GM19240 (cell line): ENCODE results near the gene CDX1.

Experiments used
- DNase-seq: peaks from one replicate; pipeline ENCODE4 v3.0.0; 2011; ENCODE audit warnings: low spot score; ENCODE audit not compliant: insufficient read length

Gene CDX1

DNA sequence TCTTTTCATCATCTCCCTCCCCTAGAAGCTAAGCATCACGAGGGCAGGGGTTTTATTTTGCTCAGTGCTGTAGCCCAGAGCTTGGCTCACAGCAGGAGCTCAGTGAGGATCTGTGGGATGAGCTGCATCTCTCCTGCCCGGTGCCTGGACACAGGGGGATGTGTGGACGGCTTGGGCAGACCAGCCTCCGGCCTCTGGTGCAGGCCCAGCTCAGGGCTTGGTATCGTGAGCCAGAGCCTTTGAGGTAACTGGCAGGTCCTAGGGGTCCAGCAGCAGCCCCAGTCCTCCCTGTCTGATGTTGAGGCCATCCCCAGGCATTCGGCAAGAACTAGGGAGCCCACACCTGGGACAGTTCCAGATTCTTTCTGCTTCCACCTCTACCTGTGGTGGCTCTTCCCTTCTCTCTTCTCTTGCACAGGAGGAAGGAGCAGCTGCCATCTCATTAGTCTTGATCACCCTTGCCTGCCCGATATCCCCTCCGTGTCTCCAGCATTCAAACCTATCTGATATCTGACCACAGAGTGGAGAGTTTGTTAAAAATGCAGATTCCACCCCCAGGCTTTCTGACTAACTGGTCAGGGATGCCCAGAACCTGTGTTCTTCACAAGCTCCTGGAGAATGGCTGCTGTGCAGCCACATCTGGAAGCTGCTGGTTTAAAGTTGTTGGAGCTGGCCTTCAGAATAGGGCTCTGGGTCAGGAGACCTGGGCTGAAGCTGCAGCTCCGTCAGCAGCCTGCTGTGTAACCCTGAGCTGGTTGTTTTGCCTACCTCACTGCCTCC, 15.4 kb downstream of the CDX1 start:
- DNase-seq = no peak

DNA sequence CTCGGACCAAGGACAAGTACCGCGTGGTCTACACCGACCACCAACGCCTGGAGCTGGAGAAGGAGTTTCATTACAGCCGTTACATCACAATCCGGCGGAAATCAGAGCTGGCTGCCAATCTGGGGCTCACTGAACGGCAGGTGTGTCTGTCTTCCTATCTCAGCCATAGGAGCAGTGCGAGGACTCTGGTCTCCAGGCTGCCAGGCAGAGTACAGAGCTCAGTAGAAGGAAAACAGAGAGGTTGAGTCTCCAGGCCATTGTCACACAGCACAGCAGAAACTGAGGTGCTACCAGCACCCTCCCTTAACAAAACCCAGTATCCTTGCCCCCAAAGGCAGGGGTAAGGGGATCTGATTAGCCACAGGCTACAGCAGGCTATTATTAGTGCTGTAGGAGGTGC, 16.2 kb downstream of the CDX1 start:
- DNase-seq = no peak

- no peak for DNase-seq
These were observed 16.9 kb downstream of the CDX1 start for GRCh38 chr5:150183436-150183835.

- DNase-seq = no peak
These were observed 17.4 kb downstream of the CDX1 start for GRCh38 chr5:150184006-150184405.

- DNase-seq = no peak
These were observed 18.7 kb downstream of the CDX1 start for GRCh38 chr5:150184990-150185912.

DNA sequence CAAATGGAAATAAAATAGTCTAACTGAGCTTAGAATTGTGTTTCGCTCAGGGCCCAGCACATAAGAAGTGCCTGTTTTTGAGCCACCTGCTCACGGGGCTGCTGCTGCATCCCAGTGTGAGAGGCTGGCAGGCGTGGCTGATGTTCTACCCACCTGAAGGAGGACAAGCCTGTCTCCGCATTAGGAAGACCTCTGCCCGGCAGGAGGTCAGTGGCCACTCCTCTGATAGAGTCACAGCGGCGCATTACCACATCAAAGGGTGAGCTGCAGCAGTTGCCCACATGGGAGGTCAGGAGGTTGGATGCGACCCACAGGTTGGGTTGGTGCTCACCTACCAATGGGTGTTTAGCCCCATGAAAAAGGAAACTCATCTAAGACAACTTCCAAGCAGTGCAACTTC, 19.6 kb downstream of the CDX1 start:
- DNase-seq = no peak

- DNase-seq = no peak
These were observed 20.3 kb downstream of the CDX1 start for GRCh38 chr5:150186897-150187296.

GRCh38 chr5:150188146-150188842, 21.7 kb downstream of the CDX1 start:
- DNase-seq = no peak

GRCh38 chr5:150189326-150189725, 22.7 kb downstream of the CDX1 start:
- no peak for DNase-seq

DNA sequence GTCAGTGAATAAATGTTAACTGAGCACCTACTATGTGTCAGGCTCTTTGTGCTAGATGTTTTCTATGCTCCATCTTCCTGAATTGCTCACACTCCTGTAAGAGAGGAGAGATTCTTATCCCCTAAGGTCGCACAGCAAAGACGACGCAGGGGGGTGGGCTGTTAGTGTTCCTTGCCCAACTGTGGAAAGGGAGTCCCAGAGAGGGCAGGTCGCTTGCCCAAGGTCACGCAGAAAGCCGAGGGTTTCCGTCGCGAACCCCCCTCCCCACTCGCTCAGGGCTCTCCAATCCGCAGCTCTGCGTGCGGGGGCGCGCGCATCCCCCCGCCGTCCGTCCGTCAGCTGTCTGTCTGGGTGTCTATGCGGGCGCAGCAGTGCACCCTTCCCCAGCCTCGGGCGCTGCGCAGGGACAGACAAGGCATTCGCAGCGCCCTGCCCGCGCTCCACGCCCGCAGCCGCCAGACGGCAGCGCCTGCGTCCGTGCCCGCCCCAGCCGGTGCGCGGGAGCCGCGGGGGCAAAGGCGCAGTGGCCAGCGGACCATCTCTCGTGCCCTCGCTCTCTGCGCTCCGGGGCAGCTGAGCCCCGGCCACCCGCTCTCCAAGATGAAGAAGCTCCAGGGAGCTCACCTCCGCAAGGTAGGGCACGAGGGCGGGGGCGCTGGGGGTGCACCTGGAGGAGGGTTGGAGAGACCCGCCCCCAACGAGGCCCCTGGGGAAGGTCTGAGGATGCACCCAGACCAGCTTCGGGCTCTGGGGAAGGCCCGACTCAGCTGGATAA, 23.3 kb downstream of the CDX1 start, which contains the start of gene SLC6A7:
Gene SLC6A7, plus strand, starts transcription at position 335 of the 775 bp plus-strand sequence. Its CDS starts 266 bp downstream, at position 601.
- DNase-seq = no peak

- DNase-seq = no peak
These were observed 24.0 kb downstream of the CDX1 start for GRCh38 chr5:150190503-150190979.

DNA sequence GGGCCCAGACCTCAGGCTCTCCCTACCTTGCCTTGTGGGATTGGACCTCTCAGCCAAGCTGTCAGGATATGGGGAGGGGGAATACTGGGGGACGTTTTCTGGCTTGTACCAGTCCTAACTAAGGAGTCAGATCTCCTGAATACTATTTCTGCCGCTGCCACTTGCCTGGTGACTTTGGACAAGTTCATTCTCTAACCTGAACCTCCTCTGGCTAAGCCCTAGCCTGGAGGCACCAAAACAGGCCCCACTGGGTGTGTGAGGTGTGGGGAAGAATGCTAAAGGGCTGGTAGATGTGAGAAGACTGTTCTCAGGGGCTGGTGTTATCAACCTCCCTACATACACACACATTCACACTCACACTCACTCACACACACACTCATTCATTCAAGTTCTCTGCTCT, 24.4 kb downstream of the CDX1 start:
- no peak for DNase-seq

DNA sequence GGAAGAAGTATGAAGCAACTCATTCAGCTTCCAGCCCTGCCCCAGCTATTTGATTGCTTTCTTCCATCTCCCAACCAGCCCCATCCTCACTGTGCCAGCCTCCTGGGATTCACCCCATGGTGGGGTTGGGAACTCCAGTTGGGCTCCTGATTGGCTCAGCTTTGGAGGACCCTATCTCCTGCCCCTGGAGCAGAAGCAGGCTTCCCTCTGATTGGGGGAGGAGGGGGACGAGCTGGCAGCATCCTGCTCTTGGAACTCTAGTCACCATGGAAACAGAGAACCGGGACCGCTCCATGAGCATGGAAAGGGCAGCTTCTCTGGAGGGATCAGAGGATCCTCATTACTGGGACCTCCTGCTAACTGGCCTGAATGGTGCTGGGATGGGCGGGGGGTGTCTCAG, 25.9 kb downstream of the CDX1 start:
- no peak for DNase-seq

DNA sequence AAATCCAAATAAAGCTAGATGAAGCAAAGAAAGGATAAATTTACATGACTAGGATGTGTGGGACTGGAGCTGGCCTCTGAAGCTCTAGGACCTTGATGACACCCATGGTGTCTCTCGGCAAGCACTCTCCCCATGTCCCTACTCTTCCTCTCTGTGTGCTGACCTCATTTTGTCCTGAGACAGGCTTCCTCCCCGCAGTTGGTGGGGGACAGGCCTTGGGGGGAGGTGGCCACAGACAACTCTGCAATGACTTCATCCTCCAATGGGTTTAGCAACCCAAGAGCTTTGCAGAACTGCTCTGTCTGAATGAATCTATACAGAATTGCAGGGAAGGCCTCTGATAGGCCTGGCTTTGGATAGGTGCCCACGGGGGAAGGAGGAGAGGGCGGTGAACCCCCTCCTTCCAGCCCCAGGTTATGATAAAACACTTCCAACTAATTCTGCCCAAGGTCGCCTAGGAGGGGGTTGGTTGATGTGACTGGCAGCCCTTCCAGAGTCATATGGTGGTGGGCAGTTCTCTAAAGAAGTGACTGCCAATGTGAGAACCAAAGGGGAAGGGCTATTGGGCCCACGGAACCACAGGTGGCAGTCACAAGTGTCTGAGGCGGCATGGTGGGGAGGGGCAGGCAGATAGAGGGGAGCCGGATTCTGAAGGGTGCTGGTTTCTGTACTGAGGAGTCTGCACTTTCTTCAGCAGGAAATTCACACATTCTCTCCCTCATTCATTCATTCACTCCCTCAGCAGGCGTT, 29.3 kb downstream of the CDX1 start:
- no peak for DNase-seq

DNA sequence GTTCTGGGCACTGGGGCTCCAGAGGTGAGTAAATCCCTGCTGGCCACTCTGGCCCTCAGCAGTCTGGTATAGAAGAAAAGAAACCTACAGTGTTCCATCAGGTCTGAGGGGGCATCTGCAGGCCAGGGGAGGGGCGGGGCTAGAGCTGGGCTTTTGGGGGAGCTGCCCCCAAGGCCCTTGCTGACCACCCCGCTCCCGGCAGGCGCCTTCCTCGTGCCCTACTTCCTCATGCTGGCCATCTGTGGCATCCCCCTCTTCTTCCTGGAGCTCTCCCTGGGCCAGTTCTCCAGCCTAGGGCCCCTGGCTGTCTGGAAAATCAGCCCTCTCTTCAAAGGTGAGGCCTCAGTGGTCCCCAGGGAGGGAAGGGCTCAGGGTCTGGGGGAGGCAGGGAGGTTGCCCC, 29.9 kb downstream of the CDX1 start:
- DNase-seq = no peak

- DNase-seq = no peak
These were observed 30.4 kb downstream of the CDX1 start for GRCh38 chr5:150196986-150197385.

GRCh38 chr5:150197476-150197875, 30.9 kb downstream of the CDX1 start:
- no peak for DNase-seq

DNA sequence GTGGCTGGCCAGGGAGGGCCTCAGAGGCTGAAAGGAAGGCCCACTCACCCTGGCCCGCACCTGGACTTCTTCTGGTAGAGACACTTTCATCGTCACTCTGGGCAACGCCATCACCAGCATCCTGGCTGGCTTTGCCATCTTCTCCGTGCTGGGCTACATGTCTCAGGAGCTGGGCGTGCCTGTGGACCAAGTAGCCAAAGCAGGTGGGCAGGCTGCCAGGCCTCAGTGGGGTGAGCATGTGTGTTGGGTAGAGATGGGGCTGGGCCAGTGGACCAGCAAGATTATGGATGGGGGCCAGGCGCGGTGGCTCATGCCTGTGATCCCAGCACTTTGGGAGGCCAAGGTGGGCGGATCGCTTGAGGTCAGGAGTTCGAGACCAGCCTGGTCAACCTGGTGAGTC, 35.9 kb downstream of the CDX1 start:
- no peak for DNase-seq

DNA sequence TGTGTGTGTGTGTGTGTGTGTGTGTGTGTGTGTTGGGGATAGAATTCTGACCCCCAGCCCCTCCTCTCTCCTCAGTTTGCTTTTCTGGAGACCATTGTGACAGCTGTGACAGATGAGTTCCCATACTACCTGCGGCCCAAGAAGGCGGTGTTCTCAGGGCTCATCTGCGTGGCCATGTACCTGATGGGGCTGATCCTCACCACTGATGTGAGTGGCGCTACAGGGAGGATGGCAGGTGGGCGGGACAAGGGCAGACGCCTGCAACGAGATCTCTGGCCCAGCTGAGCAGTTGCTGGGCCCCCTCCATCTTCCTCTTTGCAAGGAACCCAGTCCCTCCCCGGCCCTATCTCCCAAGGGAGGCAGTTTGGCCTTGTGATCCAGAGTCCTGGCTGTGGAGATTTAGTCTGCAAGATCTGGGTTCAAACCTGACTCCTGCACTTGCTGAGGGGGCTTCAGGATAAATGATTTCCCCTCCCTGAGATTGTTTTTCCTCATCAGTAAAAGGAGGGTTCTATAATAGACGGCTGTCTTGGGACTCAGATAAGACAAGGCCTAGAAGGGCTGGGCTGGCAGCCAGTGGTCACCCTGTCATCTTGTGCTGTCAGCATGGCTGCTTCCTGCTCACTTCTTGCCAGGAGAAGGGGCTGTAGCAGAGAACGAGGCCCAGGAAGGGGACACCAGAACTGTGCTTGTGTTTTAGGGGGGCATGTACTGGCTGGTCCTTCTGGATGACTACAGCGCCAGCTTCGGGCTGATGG, 37.4 kb downstream of the CDX1 start:
- no peak for DNase-seq

- DNase-seq = no peak
These were observed 38.0 kb downstream of the CDX1 start for GRCh38 chr5:150204590-150204960.
